Testis (tissue), 3 donors: ENCODE data around the gene CPZ. TPM values are rescaled to one million over a fixed set of nuclear protein-coding genes. Genes with fewer than 3 reads are reported as not detected.

ENCODE experiments used
- DNase-seq: peaks from one replicate; pipeline ENCODE4 v3.0.0-alpha.2; 2019
- H3K27ac ChIP-seq, 2 donors: fragments of 200-600 bp; sonication (generic); one replicate each; pipeline ENCODE4 v1.5.1; 2019
- H3K27me3 ChIP-seq: fragments of 200-600 bp; sonication (generic); one replicate; pipeline ENCODE4 v1.5.1; 2019
- H3K36me3 ChIP-seq: fragments of 200-600 bp; sonication (generic); one replicate; pipeline ENCODE4 v1.5.1; 2017; ENCODE audit warnings: low read depth; ENCODE audit errors: missing control alignments
- H3K4me1 ChIP-seq: fragments of 200-600 bp; sonication (generic); one replicate; pipeline ENCODE4 v1.5.1; 2019
- H3K4me3 ChIP-seq, 2 donors: fragments of 200-600 bp; sonication (generic); one replicate each; pipeline ENCODE4 v1.5.1; 2017 to 2019
- H3K9me3 ChIP-seq: fragments of 200-600 bp; sonication (generic); one replicate; pipeline ENCODE4 v1.5.1; 2017
- POLR2A ChIP-seq: fragments of 450-650 bp; IDR thresholded peaks from one replicate; pipeline ENCODE4 v1.6.1; 2017; ENCODE audit warnings: antibody characterized with exemption, mild to moderate bottlenecking, moderate library complexity
- WGBS, 2 donors: methylation state at CpG; one replicate each; pipeline ENCODE4 v1.1.5; 2018; 5-methylcytosine and 5-hydroxymethylcytosine counted together
- intact Hi-C: fragments of 100-400 bp; cut with DNase I; formaldehyde crosslinking; loops from one replicate; pipeline ENCODE4 v1.15.1; 2023; ENCODE audit warnings: low total_unique reads
- polyA plus RNA-seq: library from polyadenylated mRNA; stranded (reverse); fragments of 350-450 nt; fragmentation: Illumina TruSeq; extraction: RNeasy Lipid Tissue Mini Kit (QIAGEN cat#74804); gene quantifications from one replicate; pipeline ENCODE4 v1.2.3, GENCODE V29; 2014; ENCODE audit warnings: low read depth, low replicate concordance; ENCODE audit not compliant: insufficient read depth
- total RNA-seq, 2 donors: library from RNA; depleted of rRNA; stranded (reverse); fragments of >200 nt; gene quantifications; one replicate each; pipeline ENCODE4 v1.2.3, GENCODE V29; 2016
- TF ChIP-seq, protein P1 (sequence below), 3 experiments: fragments of 450-650 bp in 2 of 3; fragments of 200-600 bp in 1 of 3; sonication (generic) in 1 of 3; IDR thresholded peaks; one replicate each; pipeline ENCODE4 v1.5.1; 2016 to 2019; ENCODE audit warnings: antibody characterized with exemption in 3 of 3, mild to moderate bottlenecking in 2 of 3, moderate library complexity in 1 of 3

CPZ gene
- total and polyA plus RNA-seq, 3 donors from 2014 or later, result 2.0 to 21.9 (median 10.2) TPM

DNA sequence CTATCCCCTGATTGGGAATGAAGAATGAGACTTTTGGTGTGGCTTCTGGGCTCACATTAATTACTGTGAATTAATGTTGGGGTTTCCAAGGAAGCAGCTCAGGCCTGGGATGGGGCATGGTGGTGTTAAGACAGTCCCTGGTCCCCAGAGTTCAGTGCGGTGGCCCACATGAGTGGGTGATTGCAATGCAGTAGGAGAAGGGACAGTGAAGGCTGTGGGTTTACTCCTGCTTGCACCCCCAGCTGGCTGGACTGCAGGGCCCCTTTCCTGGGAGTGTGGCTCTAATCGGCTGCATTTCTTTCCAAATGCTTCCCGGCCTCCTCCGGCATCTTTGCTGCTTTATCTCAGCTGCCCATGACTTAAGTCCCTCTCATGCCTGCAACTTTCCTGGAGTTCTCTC lies 40.5 kb upstream of the CPZ start:
- no peak overlapping the region for H3K4me3 ChIP-seq
- no peaks in the 10 kb centered on the region for H3K9me3 ChIP-seq
- no peaks in the 10 kb centered on the region for H3K4me1 ChIP-seq
- H3K27ac ChIP-seq, result no peak overlapping the region
- H3K27me3 ChIP-seq, result no peaks in the 10 kb centered on the region
- no peaks in the 10 kb centered on the region for H3K36me3 ChIP-seq
- intact Hi-C loops, result no loop called here
- DNase-seq, result no peak
- TF ChIP-seq POLR2A, result no peak
- TF ChIP-seq, protein P1, sequence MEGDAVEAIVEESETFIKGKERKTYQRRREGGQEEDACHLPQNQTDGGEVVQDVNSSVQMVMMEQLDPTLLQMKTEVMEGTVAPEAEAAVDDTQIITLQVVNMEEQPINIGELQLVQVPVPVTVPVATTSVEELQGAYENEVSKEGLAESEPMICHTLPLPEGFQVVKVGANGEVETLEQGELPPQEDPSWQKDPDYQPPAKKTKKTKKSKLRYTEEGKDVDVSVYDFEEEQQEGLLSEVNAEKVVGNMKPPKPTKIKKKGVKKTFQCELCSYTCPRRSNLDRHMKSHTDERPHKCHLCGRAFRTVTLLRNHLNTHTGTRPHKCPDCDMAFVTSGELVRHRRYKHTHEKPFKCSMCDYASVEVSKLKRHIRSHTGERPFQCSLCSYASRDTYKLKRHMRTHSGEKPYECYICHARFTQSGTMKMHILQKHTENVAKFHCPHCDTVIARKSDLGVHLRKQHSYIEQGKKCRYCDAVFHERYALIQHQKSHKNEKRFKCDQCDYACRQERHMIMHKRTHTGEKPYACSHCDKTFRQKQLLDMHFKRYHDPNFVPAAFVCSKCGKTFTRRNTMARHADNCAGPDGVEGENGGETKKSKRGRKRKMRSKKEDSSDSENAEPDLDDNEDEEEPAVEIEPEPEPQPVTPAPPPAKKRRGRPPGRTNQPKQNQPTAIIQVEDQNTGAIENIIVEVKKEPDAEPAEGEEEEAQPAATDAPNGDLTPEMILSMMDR (IDR thresholded peaks at IDR 0.05), result no peak
- 77 to 88% methylated on average over 4 of the region's 4 CpGs for WGBS, 2 donors

DNA sequence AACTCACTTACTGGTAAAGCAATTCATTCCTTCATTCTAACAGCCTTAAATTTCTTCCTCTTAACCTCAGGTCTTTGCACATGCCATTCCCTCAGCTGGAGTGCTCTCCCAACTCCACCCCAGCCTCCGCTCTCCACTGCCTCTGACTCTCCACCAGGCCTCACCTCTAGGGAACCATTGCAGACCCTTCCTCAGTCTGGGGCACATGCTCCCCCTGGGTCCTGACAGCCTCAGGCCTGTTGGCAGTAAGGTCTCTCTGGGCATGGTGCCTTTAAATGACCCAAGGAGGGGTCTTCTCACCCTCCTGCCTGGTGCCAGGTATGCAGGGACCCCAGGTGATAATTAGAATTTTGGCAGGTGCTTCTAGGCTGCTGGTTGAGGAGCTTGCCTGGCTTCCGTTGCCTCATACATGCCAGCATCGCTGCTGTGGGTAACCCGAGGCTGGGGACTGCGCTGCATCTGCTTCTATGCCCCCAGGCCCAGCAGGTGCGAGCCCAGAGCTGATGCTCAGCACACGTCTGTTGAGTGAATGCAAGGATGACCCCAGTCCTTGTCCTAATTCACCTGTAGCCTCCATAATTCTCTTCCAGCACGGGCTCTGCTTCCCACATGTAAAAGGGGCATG lies 39.9 kb upstream of the CPZ start:
- no peaks in the 10 kb centered on the region for H3K36me3 ChIP-seq
- DNase-seq, result no peak
- 79 to 100% methylated on average over 1 to 8 of the region's 8 CpGs for WGBS, 2 donors
- H3K27ac ChIP-seq, result no peak overlapping the region
- no peaks in the 10 kb centered on the region for H3K27me3 ChIP-seq
- no peak overlapping the region for H3K4me3 ChIP-seq
- H3K4me1 ChIP-seq, result no peaks in the 10 kb centered on the region
- TF ChIP-seq POLR2A, result no peak
- TF ChIP-seq, protein P1 (IDR thresholded peaks at IDR 0.05), result no peak
- intact Hi-C loops, result no loop called here
- H3K9me3 ChIP-seq, result no peaks in the 10 kb centered on the region

GRCh38 chr4:8553216-8553615 lies 39.3 kb upstream of the CPZ start:
- Histone ChIP-seq H3K27me3 (no peaks in the 10 kb centered on the region), H3K36me3 (no peaks in the 10 kb centered on the region), H3K9me3 (no peaks in the 10 kb centered on the region), H3K27ac (no peak overlapping the region), H3K4me1 (no peaks in the 10 kb centered on the region), H3K4me3 (no peak overlapping the region)
- DNase-seq, result no peak
- TF ChIP-seq POLR2A, result no peak
- TF ChIP-seq, protein P1 (IDR thresholded peaks at IDR 0.05), result no peak
- WGBS, 2 donors, result 81 to 96% methylated on average over 5 to 8 of the region's 8 CpGs
- intact Hi-C loops, result no loop called here

- no peaks in the 10 kb centered on the region for H3K27me3 ChIP-seq
- no peaks in the 10 kb centered on the region for H3K4me1 ChIP-seq
- H3K9me3 ChIP-seq, result no peaks in the 10 kb centered on the region
- intact Hi-C loops, result no loop called here
- no peak for DNase-seq
- 87 to 93% methylated on average over 11 to 12 of the region's 12 CpGs for WGBS, 2 donors
- H3K27ac ChIP-seq, result no peak overlapping the region
- H3K36me3 ChIP-seq, result no peaks in the 10 kb centered on the region
- TF ChIP-seq, protein P1 (IDR thresholded peaks at IDR 0.05), result no peak
- no peak for TF ChIP-seq POLR2A
- H3K4me3 ChIP-seq, result no peak overlapping the region
These were observed 38.6 kb upstream of the CPZ start for GRCh38 chr4:8553991-8554405.

DNA sequence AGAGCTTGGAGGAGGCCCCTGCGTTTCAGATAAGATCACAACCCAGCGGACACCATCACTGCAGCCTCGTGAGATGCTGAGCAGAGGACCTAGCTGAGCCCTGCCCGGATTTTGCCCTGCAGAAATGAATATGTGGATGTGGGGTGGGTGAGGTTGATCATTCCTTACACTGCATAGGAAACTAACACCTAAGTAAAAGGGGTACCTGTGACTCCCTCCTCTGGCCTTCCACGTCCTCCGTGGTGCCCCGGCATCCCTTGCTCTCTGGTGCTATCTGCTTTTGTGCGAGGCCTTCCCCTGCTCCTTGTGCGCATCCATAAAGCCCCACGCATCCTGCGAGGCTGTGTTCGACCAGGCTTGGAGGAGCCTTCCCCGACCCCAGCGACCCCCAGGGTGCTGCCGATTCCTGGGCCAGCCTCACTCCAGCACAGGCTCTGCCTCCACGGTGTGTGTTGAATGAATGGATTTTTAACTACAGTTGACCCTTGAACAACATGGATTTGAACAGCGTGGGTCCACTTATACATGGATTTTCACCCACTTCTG lies 37.9 kb upstream of the CPZ start:
- no peaks in the 10 kb centered on the region for H3K4me1 ChIP-seq
- no peak overlapping the region for H3K27ac ChIP-seq
- TF ChIP-seq, protein P1 (IDR thresholded peaks at IDR 0.05), result no peak
- no peak for TF ChIP-seq POLR2A
- H3K9me3 ChIP-seq, result no peaks in the 10 kb centered on the region
- no peaks in the 10 kb centered on the region for H3K36me3 ChIP-seq
- H3K27me3 ChIP-seq, result no peaks in the 10 kb centered on the region
- intact Hi-C loops, result no loop called here
- 94 to 96% methylated on average over 17 of the region's 17 CpGs for WGBS, 2 donors
- no peak overlapping the region for H3K4me3 ChIP-seq
- no peak for DNase-seq
